Measurements from ENCODE around the gene EXOC4. TPM values are rescaled to one million over a fixed set of nuclear protein-coding genes. Genes with fewer than 3 reads are reported as not detected.

Gene EXOC4
- total RNA-seq, 1 experiment from 2014 or later, result 91.9 TPM

DNA sequence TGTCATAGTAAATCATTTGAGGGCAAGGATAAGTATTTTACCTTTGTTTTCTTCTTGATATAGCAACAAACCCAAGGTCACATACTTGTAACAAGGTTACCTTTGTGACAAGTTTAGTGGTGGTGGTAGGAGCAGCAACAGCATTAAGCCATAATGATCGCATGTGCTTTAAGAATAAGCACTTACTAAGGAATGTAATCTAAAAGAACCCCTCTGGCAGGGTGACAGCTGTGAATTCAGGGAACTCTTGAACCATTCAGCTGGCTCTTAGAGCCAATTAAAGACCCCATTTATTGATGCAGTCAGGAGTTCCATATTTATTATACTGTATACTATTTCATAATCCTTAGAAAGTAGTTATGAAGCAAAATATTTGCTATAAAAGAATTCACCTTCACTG is 370.8 kb downstream of the EXOC4 start:
- no TSS peak for BruUV-seq (replicated peaks)

DNA sequence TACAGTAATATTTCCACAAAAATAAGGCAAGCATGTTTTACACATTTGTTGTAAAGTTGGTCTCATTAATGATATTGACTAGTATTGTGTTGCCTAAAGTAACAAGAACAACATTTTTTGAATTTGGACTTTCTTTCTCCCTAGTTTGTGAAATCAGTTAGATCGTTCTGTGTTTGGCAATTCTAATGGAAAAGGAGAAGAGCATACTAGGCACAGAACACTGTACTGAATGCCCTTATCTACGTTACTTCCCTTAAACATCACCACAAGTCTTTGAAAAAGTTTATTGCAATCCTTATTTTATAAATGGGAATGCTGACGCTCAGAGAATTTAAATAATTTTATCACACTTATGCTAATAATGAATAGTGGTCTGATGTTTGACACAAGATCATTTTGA is 372.2 kb downstream of the EXOC4 start:
- Mint-ChIP-seq H3K27me3 (ENCODE audit: unreplicated experiment) (no peaks in the 10 kb centered on the region), H3K36me3 (ENCODE audit: insufficient read depth, unreplicated experiment) (no peaks in the 10 kb centered on the region), H3K4me1 (ENCODE audit: low read depth, unreplicated experiment) (no peaks in the 10 kb centered on the region), H3K9me3 (ENCODE audit: low read depth, unreplicated experiment) (no peaks in the 10 kb centered on the region), H3K27ac (ENCODE audit: unreplicated experiment) (no peak overlapping the region), H3K4me3 (ENCODE audit: low read depth, unreplicated experiment) (no peak overlapping the region)
- no peak for DNase-seq
- CTCF ChIA-PET, result no interaction called here
- intact Hi-C loops (cut with micrococcal nuclease; ENCODE audit: unreplicated experiment), result no loop called here
- no TSS peak for BruUV-seq (replicated peaks)
- TF ChIP-seq CTCF (IDR thresholded peaks at IDR 0.05; ENCODE audit: unreplicated experiment), result no peak

More for the DNA sequence above, 370.8 kb downstream of the EXOC4 start:
- no peaks in the 10 kb centered on the region for H3K36me3 Mint-ChIP-seq (ENCODE audit: insufficient read depth, unreplicated experiment)
- no peak for DNase-seq
- H3K9me3 Mint-ChIP-seq (ENCODE audit: low read depth, unreplicated experiment), result no peaks in the 10 kb centered on the region
- no peaks in the 10 kb centered on the region for H3K27me3 Mint-ChIP-seq (ENCODE audit: unreplicated experiment)
- intact Hi-C loops (cut with micrococcal nuclease; ENCODE audit: unreplicated experiment), result no loop called here
- no peak overlapping the region for H3K4me3 Mint-ChIP-seq (ENCODE audit: low read depth, unreplicated experiment)
- H3K27ac Mint-ChIP-seq (ENCODE audit: unreplicated experiment), result no peak overlapping the region
- CTCF ChIA-PET, result no interaction called here
- no peak for TF ChIP-seq CTCF (IDR thresholded peaks at IDR 0.05; ENCODE audit: unreplicated experiment)
- no peaks in the 10 kb centered on the region for H3K4me1 Mint-ChIP-seq (ENCODE audit: low read depth, unreplicated experiment)

DNA sequence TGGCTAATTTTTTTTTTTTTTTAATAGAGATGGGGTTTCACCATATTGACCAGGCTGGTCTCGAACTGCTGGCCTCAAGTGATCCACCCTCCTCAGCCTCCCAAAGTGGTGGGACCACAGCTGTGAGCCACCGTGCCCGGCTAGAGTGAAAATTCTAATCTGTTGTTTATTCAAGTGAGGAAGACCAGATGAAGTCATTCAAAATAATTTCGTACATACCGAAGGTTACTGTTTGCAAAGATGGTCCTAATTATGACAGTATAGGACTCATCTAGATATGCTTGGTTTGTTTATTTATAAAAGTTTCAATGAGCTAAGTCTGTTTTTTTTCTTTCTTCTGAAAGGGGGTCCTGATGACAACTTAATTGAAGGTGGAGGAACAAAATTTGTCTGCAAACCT is 376.8 kb downstream of the EXOC4 start:
- no peak for TF ChIP-seq CTCF (IDR thresholded peaks at IDR 0.05; ENCODE audit: unreplicated experiment)
- H3K4me1 Mint-ChIP-seq (ENCODE audit: low read depth, unreplicated experiment), result peaks cover 17% of the 10 kb centered on the region
- no peaks in the 10 kb centered on the region for H3K36me3 Mint-ChIP-seq (ENCODE audit: insufficient read depth, unreplicated experiment)
- no peaks in the 10 kb centered on the region for H3K9me3 Mint-ChIP-seq (ENCODE audit: low read depth, unreplicated experiment)
- intact Hi-C loops (cut with micrococcal nuclease; ENCODE audit: unreplicated experiment), result loop anchor here (10.0 kb wide), 1 partner anchor 225 kb away; no protein-coding TSS in a partner anchor
- CTCF ChIA-PET, result no interaction called here
- no TSS peak for BruUV-seq (replicated peaks)
- DNase-seq, result no peak
- no peaks in the 10 kb centered on the region for H3K27me3 Mint-ChIP-seq (ENCODE audit: unreplicated experiment)
- H3K4me3 Mint-ChIP-seq (ENCODE audit: low read depth, unreplicated experiment), result no peak overlapping the region
- no peak overlapping the region for H3K27ac Mint-ChIP-seq (ENCODE audit: unreplicated experiment)

DNA sequence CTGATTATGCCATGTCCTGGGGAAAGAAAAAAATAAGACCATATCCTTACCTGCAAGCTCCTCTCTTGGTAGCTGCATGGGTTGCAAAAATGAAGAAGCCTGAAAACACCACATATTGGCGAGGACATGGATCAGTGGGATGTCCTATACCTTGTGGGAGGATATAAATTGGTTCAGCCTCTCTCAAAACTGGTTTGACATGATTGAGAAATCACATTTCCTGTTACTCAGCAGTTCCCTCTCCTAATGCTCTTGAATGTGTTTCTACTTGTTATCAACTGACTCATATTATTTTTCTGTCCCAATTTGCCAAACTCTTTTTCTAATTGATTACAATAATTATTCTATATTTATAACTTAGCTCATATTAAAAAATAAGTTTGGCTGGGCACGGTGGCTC is 380.2 kb downstream of the EXOC4 start:
- intact Hi-C loops (cut with micrococcal nuclease; ENCODE audit: unreplicated experiment), result loop anchor here (10.0 kb wide), 1 partner anchor 222 kb away; no protein-coding TSS in a partner anchor
- peak; percentile 5 for DNase-seq
- Mint-ChIP-seq H3K27me3 (ENCODE audit: unreplicated experiment) (no peaks in the 10 kb centered on the region), H3K36me3 (ENCODE audit: insufficient read depth, unreplicated experiment) (peaks cover 5% of the 10 kb centered on the region), H3K4me1 (ENCODE audit: low read depth, unreplicated experiment) (peaks cover 17% of the 10 kb centered on the region), H3K9me3 (ENCODE audit: low read depth, unreplicated experiment) (no peaks in the 10 kb centered on the region), H3K4me3 (ENCODE audit: low read depth, unreplicated experiment) (no peak overlapping the region), H3K27ac (ENCODE audit: unreplicated experiment) (peak overlapping the region; percentile 54)
- TF ChIP-seq CTCF (IDR thresholded peaks at IDR 0.05; ENCODE audit: unreplicated experiment), result no peak
- no TSS peak for BruUV-seq (replicated peaks)
- CTCF ChIA-PET, result no interaction called here

Data from Calu3 (cell line).